Vagina (tissue), 2 donors: ENCODE results near the gene PNPLA3. TPM values are rescaled to one million over a fixed set of nuclear protein-coding genes. Genes with fewer than 3 reads are reported as not detected.

Source experiments
- DNase-seq, 2 donors: peaks; one replicate each; pipeline ENCODE4 v3.0.0-alpha.2; 2017; ENCODE audit errors: extremely low spot score in 2 of 2
- H3K27ac ChIP-seq: fragments of 200-600 bp; sonication (generic); one replicate; pipeline ENCODE4 v1.5.1; 2019
- H3K27me3 ChIP-seq: fragments of 200-600 bp; sonication (generic); one replicate; pipeline ENCODE4 v1.5.1; 2019
- H3K36me3 ChIP-seq, 2 donors: fragments of 200-600 bp; sonication (generic); one replicate each; pipeline ENCODE4 v1.5.1; 2017 to 2019
- H3K4me1 ChIP-seq: fragments of 200-600 bp; sonication (generic); one replicate; pipeline ENCODE4 v1.5.1; 2019
- H3K4me3 ChIP-seq, 2 donors: fragments of 200-600 bp; sonication (generic); 1 replicate in 1 of 2; 2 replicates in 1 of 2; pipeline ENCODE4 v1.5.1; 2016 to 2019
- H3K9me3 ChIP-seq: fragments of 200-600 bp; sonication (generic); one replicate; pipeline ENCODE4 v1.5.1; 2019
- CTCF ChIP-seq, 3 experiments: fragments of 450-650 bp in 2 of 3; fragments of 200-600 bp in 1 of 3; sonication (generic) in 1 of 3; IDR thresholded peaks; one replicate each; pipeline ENCODE4 v1.5.1; 2017 to 2019; ENCODE audit warnings: antibody characterized with exemption in 3 of 3, mild to moderate bottlenecking in 2 of 3, moderate library complexity in 2 of 3
- POLR2A ChIP-seq, 2 donors: fragments of 450-650 bp; IDR thresholded peaks; one replicate each; pipeline ENCODE4 v1.6.1; 2017; ENCODE audit warnings: antibody characterized with exemption in 2 of 2, mild to moderate bottlenecking in 2 of 2, moderate library complexity in 2 of 2
- POLR2AphosphoS5 ChIP-seq, 2 donors: sonication (generic); formaldehyde crosslinking; IDR thresholded peaks; one replicate each; pipeline ENCODE4 v1.9.0; 2017; ENCODE audit warnings: antibody characterized with exemption in 2 of 2, mild to moderate bottlenecking in 2 of 2, low read depth in 1 of 2; ENCODE audit not compliant: insufficient read depth in 1 of 2
- intact Hi-C: fragments of 100-400 bp; cut with DNase I; formaldehyde crosslinking; loops from one replicate; pipeline ENCODE4 v1.15.1; 2023
- total RNA-seq: library from RNA; depleted of rRNA; stranded (reverse); fragments of >200 nt; gene quantifications from one replicate; pipeline ENCODE4 v1.2.3, GENCODE V29; 2016

PNPLA3 gene
- total RNA-seq, 1 donor from 2014 or later = not detected

GRCh38 chr22:43941449-43941848 is 17.8 kb downstream of the PNPLA3 start:
- no peaks in the 10 kb centered on the region for H3K36me3 ChIP-seq
- no peaks in the 10 kb centered on the region for H3K27me3 ChIP-seq
- H3K4me1 ChIP-seq = no peaks in the 10 kb centered on the region
- H3K4me3 ChIP-seq = no peak overlapping the region
- no peak for DNase-seq
- H3K9me3 ChIP-seq = no peaks in the 10 kb centered on the region
- H3K27ac ChIP-seq = no peak overlapping the region
- no peak for TF ChIP-seq POLR2AphosphoS5 (IDR thresholded peaks at IDR 0.05; ENCODE audit: insufficient read depth in 1 of 2, low read depth in 1 of 2)
- no peak for TF ChIP-seq CTCF (IDR thresholded peaks at IDR 0.05)
- no peak for TF ChIP-seq POLR2A (IDR thresholded peaks at IDR 0.05)
- intact Hi-C loops = no loop called here

GRCh38 chr22:43944670-43945430 is 21.2 kb downstream of the PNPLA3 start:
- no peak for DNase-seq
- intact Hi-C loops = no loop called here
- H3K9me3 ChIP-seq = no peaks in the 10 kb centered on the region
- TF ChIP-seq CTCF (IDR thresholded peaks at IDR 0.05) (no peak), POLR2A (IDR thresholded peaks at IDR 0.05) (no peak), POLR2AphosphoS5 (IDR thresholded peaks at IDR 0.05; ENCODE audit: insufficient read depth in 1 of 2, low read depth in 1 of 2) (no peak)
- H3K27ac ChIP-seq = no peak overlapping the region
- no peak overlapping the region for H3K4me3 ChIP-seq
- no peaks in the 10 kb centered on the region for H3K27me3 ChIP-seq
- H3K36me3 ChIP-seq = no peaks in the 10 kb centered on the region
- H3K4me1 ChIP-seq = no peaks in the 10 kb centered on the region

GRCh38 chr22:43945632-43946383 is 22.2 kb downstream of the PNPLA3 start:
- Histone ChIP-seq H3K27me3 (no peaks in the 10 kb centered on the region), H3K4me1 (no peaks in the 10 kb centered on the region), H3K36me3 (no peaks in the 10 kb centered on the region), H3K9me3 (no peaks in the 10 kb centered on the region), H3K4me3 (no peak overlapping the region), H3K27ac (no peak overlapping the region)
- TF ChIP-seq CTCF (IDR thresholded peaks at IDR 0.05) = peak in 1 of 3 experiments; percentile 20
- TF ChIP-seq POLR2A (IDR thresholded peaks at IDR 0.05) = no peak
- DNase-seq = no peak
- intact Hi-C loops = no loop called here

GRCh38 chr22:43946384-43946667 is 22.7 kb downstream of the PNPLA3 start:
- Histone ChIP-seq H3K27ac (no peak overlapping the region), H3K36me3 (no peaks in the 10 kb centered on the region), H3K27me3 (no peaks in the 10 kb centered on the region), H3K4me3 (no peak overlapping the region), H3K4me1 (no peaks in the 10 kb centered on the region), H3K9me3 (no peaks in the 10 kb centered on the region)
- no peak for DNase-seq
- intact Hi-C loops = no loop called here
- TF ChIP-seq POLR2AphosphoS5 (IDR thresholded peaks at IDR 0.05; ENCODE audit: insufficient read depth in 1 of 2, low read depth in 1 of 2) = no peak
- no peak for TF ChIP-seq POLR2A (IDR thresholded peaks at IDR 0.05)
- TF ChIP-seq CTCF (IDR thresholded peaks at IDR 0.05) = no peak

- intact Hi-C loops = no loop called here
- H3K9me3 ChIP-seq = no peaks in the 10 kb centered on the region
- TF ChIP-seq CTCF (IDR thresholded peaks at IDR 0.05) = no peak
- TF ChIP-seq POLR2AphosphoS5 (IDR thresholded peaks at IDR 0.05; ENCODE audit: insufficient read depth in 1 of 2, low read depth in 1 of 2) = no peak
- no peak for TF ChIP-seq POLR2A (IDR thresholded peaks at IDR 0.05)
Observed at GRCh38 chr22:43948836-43949406, 25.3 kb downstream of the PNPLA3 start.

More at GRCh38 chr22:43948836-43949406, 25.3 kb downstream of the PNPLA3 start:
- DNase-seq = no peak
- Histone ChIP-seq H3K4me3 (no peak overlapping the region), H3K27me3 (no peaks in the 10 kb centered on the region), H3K4me1 (no peaks in the 10 kb centered on the region), H3K36me3 (no peaks in the 10 kb centered on the region), H3K27ac (no peak overlapping the region)
